ENCODE measurements around the gene KDM3B.

Gene KDM3B

DNA sequence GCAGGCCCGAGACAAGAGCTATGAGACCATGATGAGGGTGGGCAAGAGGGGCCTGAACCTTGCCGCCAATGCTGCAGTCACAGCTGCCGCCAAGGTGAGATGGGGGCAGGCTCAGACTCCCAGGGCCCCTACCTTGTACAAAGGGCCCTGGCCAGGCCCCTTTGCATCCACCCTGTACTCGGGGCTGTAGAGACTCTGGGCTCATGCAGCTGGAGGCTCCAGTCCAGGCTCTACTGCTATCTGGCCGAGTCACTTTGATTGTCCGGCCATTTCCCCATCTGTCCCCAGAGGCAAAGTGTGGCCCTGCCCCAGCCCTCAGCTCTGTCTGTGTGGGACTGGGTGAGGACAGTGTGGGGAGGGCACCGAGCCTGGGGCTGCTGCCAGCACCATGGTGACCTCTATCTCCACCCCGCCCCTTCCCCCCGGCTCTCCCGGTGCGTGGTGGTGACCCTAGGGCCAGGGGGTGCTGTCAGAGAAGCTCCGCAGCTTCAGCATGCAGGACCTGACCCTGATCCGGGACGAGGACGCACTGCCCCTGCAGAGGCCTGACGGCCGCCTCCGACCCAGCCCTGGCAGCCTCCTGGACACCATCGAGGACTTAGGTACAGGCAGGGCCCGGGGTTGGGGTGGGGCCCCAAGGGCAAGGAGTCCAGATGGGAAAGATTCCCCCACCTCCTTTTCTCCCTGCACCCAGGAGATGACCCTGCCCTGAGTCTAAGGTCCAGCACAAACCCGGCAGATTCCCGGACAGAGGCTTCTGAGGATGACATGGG, 92.5 kb downstream of the KDM3B start:
- Histone ChIP-seq H3K79me2 (ENCODE audit: low read length) (no peaks in the 10 kb centered on the region), H3K4me2 (ENCODE audit: low read depth, low read length) (no peak overlapping the region), H2AFZ (ENCODE audit: low read length) (no peak overlapping the region), H3K9ac (ENCODE audit: low read length) (no peak overlapping the region), H3K9me3 (replicated peaks; ENCODE audit: insufficient read depth, low read length) (no peaks in the 10 kb centered on the region), H3K36me3 (replicated peaks; ENCODE audit: insufficient read depth, low read length) (no peaks in the 10 kb centered on the region), H4K20me1 (ENCODE audit: insufficient read depth, low read length) (no peaks in the 10 kb centered on the region), H3K27me3 (replicated peaks; ENCODE audit: insufficient read depth, low read length) (no peaks in the 10 kb centered on the region; the same call in 1 of the 2 replicates), H3K9me2 (replicated peaks; ENCODE audit: insufficient read depth, low read length) (no peaks in the 10 kb centered on the region), H3K4me1 (ENCODE audit: low read length) (no peaks in the 10 kb centered on the region), H3K27ac (ENCODE audit: low read length) (no peak overlapping the region), H3K4me3 (ENCODE audit: low read length) (no peak overlapping the region), H3F3A (ENCODE audit: insufficient read depth, low read length) (no peaks in the 10 kb centered on the region)
- TF ChIP-seq EZH2phosphoT487 (IDR thresholded peaks at IDR 0.05; ENCODE audit: low read length), result no peak
- TF ChIP-seq, protein P1, sequence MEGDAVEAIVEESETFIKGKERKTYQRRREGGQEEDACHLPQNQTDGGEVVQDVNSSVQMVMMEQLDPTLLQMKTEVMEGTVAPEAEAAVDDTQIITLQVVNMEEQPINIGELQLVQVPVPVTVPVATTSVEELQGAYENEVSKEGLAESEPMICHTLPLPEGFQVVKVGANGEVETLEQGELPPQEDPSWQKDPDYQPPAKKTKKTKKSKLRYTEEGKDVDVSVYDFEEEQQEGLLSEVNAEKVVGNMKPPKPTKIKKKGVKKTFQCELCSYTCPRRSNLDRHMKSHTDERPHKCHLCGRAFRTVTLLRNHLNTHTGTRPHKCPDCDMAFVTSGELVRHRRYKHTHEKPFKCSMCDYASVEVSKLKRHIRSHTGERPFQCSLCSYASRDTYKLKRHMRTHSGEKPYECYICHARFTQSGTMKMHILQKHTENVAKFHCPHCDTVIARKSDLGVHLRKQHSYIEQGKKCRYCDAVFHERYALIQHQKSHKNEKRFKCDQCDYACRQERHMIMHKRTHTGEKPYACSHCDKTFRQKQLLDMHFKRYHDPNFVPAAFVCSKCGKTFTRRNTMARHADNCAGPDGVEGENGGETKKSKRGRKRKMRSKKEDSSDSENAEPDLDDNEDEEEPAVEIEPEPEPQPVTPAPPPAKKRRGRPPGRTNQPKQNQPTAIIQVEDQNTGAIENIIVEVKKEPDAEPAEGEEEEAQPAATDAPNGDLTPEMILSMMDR (IDR thresholded peaks at IDR 0.05; ENCODE audit: low read length), result no peak
- no peak for TF ChIP-seq EZH2 (optimal IDR thresholded peaks at IDR 0.05; ENCODE audit: low read depth, low read length)
- no peak for DNase-seq

DNA sequence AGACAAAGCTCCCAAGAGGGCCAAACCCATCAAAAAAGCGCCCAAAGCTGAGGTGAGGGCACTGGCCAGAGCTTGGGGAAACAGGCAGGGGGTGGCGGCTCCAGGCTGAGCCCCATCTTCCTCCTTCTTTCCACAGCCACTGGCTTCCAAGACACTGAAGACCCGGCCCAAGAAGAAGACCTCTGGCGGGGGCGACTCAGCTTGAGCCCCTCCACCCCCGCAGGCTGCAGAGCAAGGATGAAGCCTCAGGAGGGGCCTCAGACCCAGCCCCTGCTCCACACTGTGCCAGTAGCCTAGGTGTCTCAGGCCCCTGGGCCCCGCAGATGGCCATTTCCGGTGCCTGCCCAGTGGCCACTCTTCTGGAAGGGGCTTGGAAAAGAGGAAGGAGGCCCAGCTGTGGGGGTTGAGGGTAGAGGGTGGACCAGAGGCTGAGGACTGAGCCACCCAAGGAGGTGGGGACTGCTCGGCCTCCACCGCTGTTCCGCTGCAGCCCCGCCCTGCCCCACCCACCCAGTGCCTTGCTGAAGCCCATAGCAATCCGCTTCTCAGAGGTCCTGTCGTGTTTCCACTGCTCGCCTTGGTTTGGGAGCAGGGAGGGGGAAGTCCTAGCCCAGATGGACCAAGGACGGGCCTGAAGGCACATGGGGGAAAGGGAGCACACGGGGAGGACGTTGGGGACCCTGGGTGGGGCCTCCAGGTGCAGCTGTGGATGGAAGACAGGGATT, 93.2 kb downstream of the KDM3B start:
- Histone ChIP-seq H2AFZ (ENCODE audit: low read length) (no peak overlapping the region), H3K27me3 (replicated peaks; ENCODE audit: insufficient read depth, low read length) (no peaks in the 10 kb centered on the region; the same call in 1 of the 2 replicates), H3K36me3 (replicated peaks; ENCODE audit: insufficient read depth, low read length) (no peaks in the 10 kb centered on the region), H3K9me3 (replicated peaks; ENCODE audit: insufficient read depth, low read length) (no peaks in the 10 kb centered on the region), H3F3A (ENCODE audit: insufficient read depth, low read length) (no peaks in the 10 kb centered on the region), H3K9ac (ENCODE audit: low read length) (no peak overlapping the region), H3K79me2 (ENCODE audit: low read length) (no peaks in the 10 kb centered on the region), H4K20me1 (ENCODE audit: insufficient read depth, low read length) (no peaks in the 10 kb centered on the region), H3K4me2 (ENCODE audit: low read depth, low read length) (no peak overlapping the region), H3K4me1 (ENCODE audit: low read length) (no peaks in the 10 kb centered on the region), H3K9me2 (replicated peaks; ENCODE audit: insufficient read depth, low read length) (no peaks in the 10 kb centered on the region), H3K27ac (ENCODE audit: low read length) (no peak overlapping the region), H3K4me3 (ENCODE audit: low read length) (no peak overlapping the region)
- TF ChIP-seq EZH2 (optimal IDR thresholded peaks at IDR 0.05; ENCODE audit: low read depth, low read length), result no peak
- TF ChIP-seq, protein P1 (IDR thresholded peaks at IDR 0.05; ENCODE audit: low read length), result no peak
- TF ChIP-seq EZH2phosphoT487 (IDR thresholded peaks at IDR 0.05; ENCODE audit: low read length), result no peak
- no peak for DNase-seq

DNA sequence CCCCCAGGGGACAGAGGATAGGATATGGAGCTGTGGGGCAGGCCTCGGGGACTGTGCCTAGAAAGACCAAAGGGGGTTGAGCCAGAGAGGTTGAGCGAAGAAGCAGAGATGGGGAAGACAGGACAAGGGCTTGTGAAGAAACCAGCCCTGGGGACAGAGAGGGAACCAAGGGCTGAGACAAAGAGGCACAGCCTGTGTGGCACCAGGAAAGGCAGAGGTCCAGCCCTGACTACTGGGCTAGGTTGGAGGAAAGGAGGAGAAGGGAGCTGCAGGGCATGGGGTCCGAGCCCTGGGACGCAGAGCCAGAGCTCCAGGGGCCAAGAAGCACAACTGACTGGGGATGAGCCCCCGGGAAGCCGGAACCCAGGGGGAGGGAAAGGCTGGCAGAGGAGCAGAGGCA, 95.6 kb downstream of the KDM3B start:
- no peak overlapping the region for H3K27ac ChIP-seq (ENCODE audit: low read length)
- H3K79me2 ChIP-seq (ENCODE audit: low read length), result no peaks in the 10 kb centered on the region
- no peak overlapping the region for H3K4me3 ChIP-seq (ENCODE audit: low read length)
- H3K9me2 ChIP-seq (replicated peaks; ENCODE audit: insufficient read depth, low read length), result no peaks in the 10 kb centered on the region
- no peaks in the 10 kb centered on the region for H3K4me1 ChIP-seq (ENCODE audit: low read length)
- H3K4me2 ChIP-seq (ENCODE audit: low read depth, low read length), result no peak overlapping the region
- no peak overlapping the region for H2AFZ ChIP-seq (ENCODE audit: low read length)
- TF ChIP-seq, protein P1 (IDR thresholded peaks at IDR 0.05; ENCODE audit: low read length), result no peak
- TF ChIP-seq EZH2phosphoT487 (IDR thresholded peaks at IDR 0.05; ENCODE audit: low read length) (no peak), EZH2 (optimal IDR thresholded peaks at IDR 0.05; ENCODE audit: low read depth, low read length) (no peak)
- H3K9ac ChIP-seq (ENCODE audit: low read length), result no peak overlapping the region
- H3K27me3 ChIP-seq (replicated peaks; ENCODE audit: insufficient read depth, low read length), result no peaks in the 10 kb centered on the region; the same call in 1 of the 2 replicates
- no peaks in the 10 kb centered on the region for H3K36me3 ChIP-seq (replicated peaks; ENCODE audit: insufficient read depth, low read length)
- DNase-seq, result no peak
- no peaks in the 10 kb centered on the region for H4K20me1 ChIP-seq (ENCODE audit: insufficient read depth, low read length)
- no peaks in the 10 kb centered on the region for H3K9me3 ChIP-seq (replicated peaks; ENCODE audit: insufficient read depth, low read length)
- no peaks in the 10 kb centered on the region for H3F3A ChIP-seq (ENCODE audit: insufficient read depth, low read length)
